Small intestine (tissue), 7 donors: ENCODE data around the gene CCDC13. TPM values are rescaled to one million over a fixed set of nuclear protein-coding genes. Genes with fewer than 3 reads are reported as not detected.

Experiments
- DNase-seq, 2 donors: peaks; one replicate each; pipeline versions ENCODE4 v3.0.0 to v3.0.0-alpha.2; 2013
- FAIRE-seq: peaks from 2 replicates; lab custom pipeline; 2012; peaks lifted over from hg19 to GRCh38; lab: Jason Lieb, UNC
- H3K27ac ChIP-seq, 3 donors: one replicate each; pipeline ENCODE4 v1.5.1; 2013; ENCODE audit warnings: low read length in 2 of 3, mild to moderate bottlenecking in 2 of 3, control low read depth in 1 of 3, inconsistent platforms in 1 of 3, low read depth in 1 of 3, moderate library complexity in 1 of 3
- H3K27me3 ChIP-seq, 3 donors: one replicate each; pipeline ENCODE4 v1.6.1; 2013; ENCODE audit warnings: low read length in 3 of 3, inconsistent platforms in 1 of 3; ENCODE audit not compliant: control insufficient read depth in 3 of 3, insufficient read depth in 3 of 3
- H3K36me3 ChIP-seq, 3 donors: one replicate each; pipeline ENCODE4 v1.6.1; 2013; ENCODE audit warnings: low read length in 3 of 3, inconsistent platforms in 1 of 3, low read depth in 1 of 3, mild to moderate bottlenecking in 1 of 3, moderate library complexity in 1 of 3; ENCODE audit not compliant: control insufficient read depth in 3 of 3, insufficient read depth in 2 of 3
- H3K4me1 ChIP-seq, 3 donors: one replicate each; pipeline ENCODE4 v1.6.1; 2013; ENCODE audit warnings: low read length in 2 of 3, inconsistent platforms in 1 of 3, low read depth in 1 of 3, mild to moderate bottlenecking in 1 of 3, moderate library complexity in 1 of 3; ENCODE audit not compliant: control insufficient read depth in 3 of 3, insufficient read depth in 2 of 3
- H3K4me3 ChIP-seq, 3 donors: one replicate each; pipeline ENCODE4 v1.5.1; 2013; ENCODE audit warnings: low read length in 3 of 3, control low read depth in 1 of 3, inconsistent platforms in 1 of 3, low read depth in 1 of 3, mild to moderate bottlenecking in 1 of 3, moderate library complexity in 1 of 3
- H3K9me3 ChIP-seq, 2 donors: one replicate each; pipeline ENCODE4 v1.6.1; 2013; ENCODE audit warnings: low read depth in 1 of 2, low read length in 1 of 2; ENCODE audit not compliant: control insufficient read depth in 2 of 2, insufficient read depth in 1 of 2
- WGBS, 3 donors: extraction: QIAGEN DNeasy Blood & Tissue Kit; methylation state at CpG; one replicate each; pipeline ENCODE4 v1.1.7; 2013; 5-methylcytosine and 5-hydroxymethylcytosine counted together
- polyA plus RNA-seq, 4 donors: library from polyadenylated mRNA; stranded (reverse) in 3 of 4; unstranded in 1 of 4; fragments of 200-250 nt in 3 of 4; fragments of 120-200 nt in 1 of 4; gene quantifications; one replicate each; pipeline versions ENCODE4 v1.2.1 to v1.2.3, GENCODE V29; 2013
- donor health status: healthy with polysubstance abuse.
- donor health status: control.
- donor health status: control.
- donor health status: Bipolar disorder and iron deficiency.
- donor health status: healthy.

CCDC13 gene
- polyA plus RNA-seq, 4 donors, result 0.37 to 2.7 (median 0.66) TPM

GRCh38 chr3:42739401-42740158 is 33.5 kb downstream of the CCDC13 start:
- Histone ChIP-seq H3K36me3 (no peaks in the 10 kb centered on the region), H3K4me3 (no peak overlapping the region), H3K4me1 (no peaks in the 10 kb centered on the region), H3K9me3 (no peaks in the 10 kb centered on the region), H3K27me3 (peaks cover 0 to 3% (median 0%) of the 10 kb centered on the region in 3 donors), H3K27ac (no peak overlapping the region)
- WGBS, 3 donors, result 86 to 91% (median 87%) methylated on average over 12 of the region's 12 CpGs
- no peak for DNase-seq
- FAIRE-seq, result no peak

- no peak overlapping the region for H3K4me3 ChIP-seq
- FAIRE-seq (no peak), DNase-seq (no peak)
- no peaks in the 10 kb centered on the region for H3K9me3 ChIP-seq
- H3K36me3 ChIP-seq, result no peaks in the 10 kb centered on the region
- no peak overlapping the region for H3K27ac ChIP-seq
- WGBS, 3 donors, result 89 to 91% (median 90%) methylated on average over 6 of the region's 6 CpGs
- peaks cover 0 to 3% (median 0%) of the 10 kb centered on the region in 3 donors for H3K27me3 ChIP-seq
- no peaks in the 10 kb centered on the region for H3K4me1 ChIP-seq
Observed at GRCh38 chr3:42736531-42736930, 36.5 kb downstream of the CCDC13 start.

- Histone ChIP-seq H3K9me3 (no peaks in the 10 kb centered on the region), H3K27ac (no peak overlapping the region), H3K27me3 (peaks cover 0 to 3% (median 0%) of the 10 kb centered on the region in 3 donors), H3K4me3 (no peak overlapping the region), H3K36me3 (no peaks in the 10 kb centered on the region), H3K4me1 (no peaks in the 10 kb centered on the region)
- 50 to 54% (median 52%) methylated on average over 1 of the region's 1 CpG for WGBS, 3 donors
- no peak for FAIRE-seq
- no peak for DNase-seq
Observed at GRCh38 chr3:42736081-42736480, 37.0 kb downstream of the CCDC13 start.

GRCh38 chr3:42735615-42736014 is 37.4 kb downstream of the CCDC13 start:
- H3K36me3 ChIP-seq, result no peaks in the 10 kb centered on the region
- 86 to 94% (median 92%) methylated on average over 12 of the region's 12 CpGs for WGBS, 3 donors
- peaks cover 0 to 3% (median 0%) of the 10 kb centered on the region in 3 donors for H3K27me3 ChIP-seq

GRCh38 chr3:42735019-42735418 is 38.0 kb downstream of the CCDC13 start:
- H3K4me3 ChIP-seq, result no peak overlapping the region
- FAIRE-seq (no peak), DNase-seq (no peak)
- H3K9me3 ChIP-seq, result no peaks in the 10 kb centered on the region
- no peaks in the 10 kb centered on the region for H3K4me1 ChIP-seq
- no peaks in the 10 kb centered on the region for H3K36me3 ChIP-seq
- peaks cover 0 to 3% (median 0%) of the 10 kb centered on the region in 3 donors for H3K27me3 ChIP-seq
- 76 to 87% (median 83%) methylated on average over 8 of the region's 8 CpGs for WGBS, 3 donors
- H3K27ac ChIP-seq, result no peak overlapping the region

More at GRCh38 chr3:42735615-42736014, 37.4 kb downstream of the CCDC13 start:
- DNase-seq, result no peak
- Histone ChIP-seq H3K4me3 (no peak overlapping the region), H3K9me3 (no peaks in the 10 kb centered on the region), H3K4me1 (no peaks in the 10 kb centered on the region), H3K27ac (no peak overlapping the region)
- FAIRE-seq, result no peak

GRCh38 chr3:42734263-42734860 is 38.7 kb downstream of the CCDC13 start:
- no peak overlapping the region for H3K27ac ChIP-seq
- whole genome bisulfite sequencing, 3 donors, result 53 to 78% (median 63%) methylated on average over 6 of the region's 6 CpGs
- no peaks in the 10 kb centered on the region for H3K4me1 ChIP-seq
- H3K9me3 ChIP-seq, result no peaks in the 10 kb centered on the region
- no peak for DNase-seq
- H3K4me3 ChIP-seq, result no peak overlapping the region
- no peak for FAIRE-seq
- no peaks in the 10 kb centered on the region for H3K36me3 ChIP-seq
- H3K27me3 ChIP-seq, result peaks cover 0 to 3% (median 0%) of the 10 kb centered on the region in 3 donors

GRCh38 chr3:42733501-42734262 is 39.4 kb downstream of the CCDC13 start:
- no peak for DNase-seq

GRCh38 chr3:42732829-42733459 is 40.1 kb downstream of the CCDC13 start:
- FAIRE-seq (no peak), DNase-seq (no peak)
- Histone ChIP-seq H3K27me3 (peaks cover 0 to 3% (median 0%) of the 10 kb centered on the region in 3 donors), H3K4me1 (no peaks in the 10 kb centered on the region), H3K4me3 (no peak overlapping the region), H3K9me3 (no peaks in the 10 kb centered on the region), H3K36me3 (no peaks in the 10 kb centered on the region), H3K27ac (no peak overlapping the region)
- WGBS, 3 donors, result 74 to 85% (median 83%) methylated on average over 9 of the region's 9 CpGs

More at GRCh38 chr3:42733501-42734262, 39.4 kb downstream of the CCDC13 start:
- WGBS, 3 donors, result 56 to 76% (median 63%) methylated on average over 13 of the region's 13 CpGs
- Histone ChIP-seq H3K4me3 (no peak overlapping the region), H3K27ac (no peak overlapping the region), H3K9me3 (no peaks in the 10 kb centered on the region), H3K36me3 (no peaks in the 10 kb centered on the region), H3K4me1 (no peaks in the 10 kb centered on the region), H3K27me3 (peaks cover 0 to 3% (median 0%) of the 10 kb centered on the region in 3 donors)
- no peak for FAIRE-seq
